Measurements from ENCODE around the gene NUDC.
"Not testable (repeated sequence)": the region's sequence is repeated elsewhere in the genome, so short reads cannot be mapped to it uniquely, and the experiment has no call there.

The NUDC gene

DNA sequence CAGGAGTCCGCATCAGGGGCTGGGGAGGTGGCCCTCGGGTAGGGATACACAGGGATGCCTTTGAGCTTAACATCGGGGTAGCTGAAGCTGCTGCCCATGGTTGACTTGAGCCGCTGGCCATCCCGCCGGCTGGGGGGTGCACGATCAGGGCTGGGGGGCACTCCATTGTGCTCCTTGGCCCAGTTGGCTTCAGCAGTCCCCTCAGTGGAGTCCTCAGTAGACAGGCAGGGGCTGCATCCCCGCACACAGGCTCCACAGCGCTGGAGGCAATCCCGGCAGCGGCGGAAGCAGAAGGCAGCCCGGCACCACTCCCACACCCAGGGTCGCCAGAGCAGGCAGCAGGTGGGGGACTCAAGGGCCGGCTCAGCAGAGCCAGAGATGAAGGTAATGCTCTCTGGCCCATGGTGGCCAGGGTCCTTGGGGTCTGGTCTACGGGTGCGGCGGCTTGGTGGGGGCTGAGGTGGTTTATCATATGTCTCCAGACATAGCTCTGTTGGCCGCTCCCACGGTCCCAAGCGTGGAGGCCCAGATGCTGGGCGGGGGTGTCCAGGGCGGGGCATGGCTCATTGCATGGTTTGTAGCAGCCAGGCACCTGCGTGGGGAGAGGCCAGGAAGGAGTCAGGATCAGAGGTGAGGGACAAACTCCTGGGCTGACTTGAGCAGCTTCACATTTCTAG lies 30.4 kb downstream of the NUDC start:
- no peak for DNase-seq

DNA sequence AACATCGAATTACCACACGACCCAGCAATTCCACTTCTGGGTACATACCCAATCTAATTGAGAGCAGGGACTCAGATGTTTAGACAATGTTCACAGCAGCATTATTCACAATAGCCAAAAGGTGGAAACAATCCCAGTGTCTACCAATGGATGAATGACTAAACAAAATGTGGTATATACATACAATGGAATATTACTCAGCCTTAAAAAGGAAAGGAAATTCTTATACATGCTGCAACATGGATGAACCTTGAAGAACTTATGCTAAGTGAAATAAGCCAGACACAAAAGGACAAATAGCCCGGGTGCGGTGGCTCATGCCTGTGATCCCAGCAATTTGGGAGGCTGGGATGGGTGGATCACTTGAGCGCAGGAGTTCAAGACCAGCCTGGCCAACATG lies 31.8 kb downstream of the NUDC start:
- no peak for DNase-seq

DNA sequence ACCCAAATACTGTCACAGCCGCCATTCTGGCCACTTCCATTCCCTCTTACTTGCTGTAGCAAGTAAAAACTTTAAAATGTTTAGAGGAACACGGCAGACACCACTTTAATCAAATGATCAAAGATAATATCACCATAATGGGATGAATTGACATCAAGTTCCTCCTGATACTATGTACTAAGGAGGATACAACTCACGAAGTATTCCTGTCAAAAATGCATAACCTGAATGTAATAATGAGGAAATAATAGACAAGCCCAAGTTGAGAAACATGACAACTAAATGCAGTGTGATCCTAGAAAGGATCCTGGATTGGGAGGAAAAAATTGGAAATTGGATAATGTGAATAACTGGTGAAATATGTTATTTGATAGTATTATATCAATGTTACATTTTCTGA lies 34.8 kb downstream of the NUDC start:
- DNase-seq: no peak

DNA sequence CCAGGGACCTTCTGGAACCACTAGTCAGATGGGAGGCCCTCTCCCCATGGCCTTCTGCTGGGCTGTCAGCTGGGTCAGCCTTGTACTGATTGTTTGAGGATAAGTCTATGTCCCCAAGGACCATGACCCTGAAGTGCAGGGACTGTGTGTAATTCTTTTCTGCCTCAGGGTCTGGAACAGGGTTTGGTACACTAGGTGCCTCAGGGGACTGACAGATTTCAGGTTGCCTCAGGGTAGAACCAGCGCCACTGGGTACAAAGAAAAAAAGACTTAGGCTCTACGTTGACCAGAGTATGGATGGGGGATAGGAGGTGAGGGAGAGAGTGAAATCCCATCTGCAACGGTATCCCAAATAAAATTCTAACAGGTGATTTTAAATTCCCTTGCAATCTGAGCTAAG lies 35.8 kb downstream of the NUDC start:
- DNase-seq: no peak

DNA sequence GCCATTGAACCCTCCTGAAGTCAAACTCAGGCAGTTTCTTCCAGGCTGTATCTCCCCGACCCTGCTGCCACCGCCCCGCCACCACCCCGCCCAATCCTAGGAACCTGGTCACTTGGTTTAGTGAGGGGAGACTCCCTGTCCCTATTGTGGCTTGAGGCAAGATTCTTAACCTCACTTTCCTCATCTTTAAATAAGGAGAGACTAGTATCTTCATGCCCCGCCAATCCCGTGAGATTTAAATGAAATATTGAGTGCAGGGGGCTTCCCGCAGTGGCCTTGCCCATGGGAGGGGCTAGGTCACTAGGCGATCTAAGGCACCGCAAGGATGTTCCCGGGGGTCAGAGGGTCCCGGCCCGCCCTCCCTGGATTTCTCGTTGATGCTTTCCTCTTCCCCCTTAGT lies 37.7 kb downstream of the NUDC start:
- DNase-seq: no peak

DNA sequence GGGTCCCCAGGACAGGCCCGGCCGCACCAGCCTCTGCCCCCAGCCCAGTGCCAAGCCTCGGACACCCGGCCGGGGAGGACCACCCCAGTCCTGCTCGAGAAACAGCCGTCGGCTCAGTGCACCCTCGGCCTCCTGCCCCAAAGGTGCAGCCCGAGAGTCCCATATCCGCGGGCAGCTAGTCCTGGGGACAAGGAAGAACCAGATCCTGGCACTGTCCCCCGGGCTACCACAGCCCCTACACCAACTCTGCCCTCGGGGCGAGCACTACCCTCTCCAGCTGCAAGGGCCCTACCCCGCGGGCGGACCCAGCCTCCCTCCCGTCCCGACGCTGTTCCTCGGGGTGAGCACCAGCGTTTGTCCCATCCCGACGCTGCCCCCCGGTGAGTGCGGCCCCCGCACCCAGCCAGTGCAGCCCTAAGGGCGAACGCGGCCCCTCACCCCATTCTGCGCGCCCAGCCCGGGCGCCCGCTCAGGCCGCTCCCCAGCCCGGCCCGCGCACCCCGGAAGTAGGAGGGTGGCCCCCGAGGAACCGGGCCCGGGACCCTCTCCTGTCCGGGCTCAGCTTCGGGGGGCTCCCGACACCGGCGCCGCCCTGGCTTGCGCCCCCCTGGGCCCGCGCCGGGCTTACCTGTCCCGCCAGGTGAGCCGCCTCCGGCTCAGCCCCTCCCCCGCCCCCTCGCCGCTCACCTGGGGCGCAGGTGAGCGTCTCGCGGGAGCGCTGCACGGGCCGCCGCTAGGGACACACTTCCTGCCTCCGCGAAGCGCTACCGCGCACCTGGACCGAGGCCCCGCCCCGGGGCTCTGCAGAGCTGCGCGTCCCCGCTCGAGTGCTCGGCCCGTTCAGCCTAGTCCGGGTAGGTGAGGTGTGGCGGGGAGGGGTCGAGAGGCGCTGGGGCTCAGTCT lies 38.4 kb downstream of the NUDC start, which contains the start of gene KDF1:
Gene KDF1, minus strand, starts transcription at position 747 of the 903 bp plus-strand sequence. CDS start 8,088 bp downstream, outside the sequence.
- peak; percentile 7 for DNase-seq

DNA sequence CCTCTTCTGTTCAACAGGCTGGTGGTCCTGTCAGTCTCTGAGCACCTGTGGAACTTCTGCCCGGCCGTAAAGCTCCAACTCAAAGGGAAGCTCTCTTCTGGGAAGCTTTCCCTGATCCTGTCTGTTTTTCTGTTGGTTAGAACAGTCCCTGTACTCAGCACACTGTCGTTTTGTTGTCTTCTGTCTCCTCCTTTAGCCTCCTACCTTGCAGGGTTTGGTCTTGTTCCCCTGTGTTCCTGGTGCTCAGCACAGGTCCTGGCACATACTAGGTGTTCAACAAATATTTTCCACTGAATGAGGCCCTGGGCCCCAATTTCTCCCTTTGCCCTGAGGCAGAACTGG lies 39.1 kb downstream of the NUDC start:
- no peak for DNase-seq

DNA sequence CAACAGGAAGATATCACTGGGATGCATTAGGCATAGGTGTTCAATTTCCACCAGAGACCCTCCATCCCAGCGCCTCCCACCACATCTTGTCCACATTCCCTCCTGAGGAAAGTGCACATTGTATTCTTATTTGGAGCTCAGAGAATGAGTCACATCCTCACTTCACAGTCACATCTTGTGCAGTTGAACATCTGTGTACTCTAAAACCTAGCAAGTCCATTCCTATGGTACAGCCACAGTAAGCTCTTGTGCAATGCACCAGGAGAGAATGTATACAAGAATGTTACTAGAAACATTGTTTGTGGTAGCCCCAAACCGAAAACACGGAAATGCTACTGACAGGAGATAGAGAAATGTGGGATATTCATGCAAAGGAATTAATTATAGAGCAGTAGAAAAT lies 40.3 kb downstream of the NUDC start:
- DNase-seq: no peak

DNA sequence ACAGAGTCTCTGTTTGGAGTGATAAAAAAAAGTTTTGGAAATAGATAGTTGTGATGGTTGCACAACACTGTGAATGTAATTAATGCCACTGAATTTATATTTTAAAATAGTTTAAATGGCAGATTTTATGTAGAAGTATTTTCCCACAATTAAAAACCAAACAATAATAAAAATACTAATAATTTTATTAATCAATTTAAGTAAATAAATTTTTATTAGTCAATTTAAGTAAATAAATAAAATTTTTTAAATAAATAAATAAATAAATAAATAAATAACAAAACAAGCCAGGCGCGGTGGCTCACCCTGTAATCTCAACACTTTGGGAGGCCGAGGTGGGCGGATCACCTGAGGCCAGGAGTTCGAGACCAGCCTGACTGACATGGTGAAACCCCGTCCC lies 43.7 kb downstream of the NUDC start:
- DNase-seq: no peak

DNA sequence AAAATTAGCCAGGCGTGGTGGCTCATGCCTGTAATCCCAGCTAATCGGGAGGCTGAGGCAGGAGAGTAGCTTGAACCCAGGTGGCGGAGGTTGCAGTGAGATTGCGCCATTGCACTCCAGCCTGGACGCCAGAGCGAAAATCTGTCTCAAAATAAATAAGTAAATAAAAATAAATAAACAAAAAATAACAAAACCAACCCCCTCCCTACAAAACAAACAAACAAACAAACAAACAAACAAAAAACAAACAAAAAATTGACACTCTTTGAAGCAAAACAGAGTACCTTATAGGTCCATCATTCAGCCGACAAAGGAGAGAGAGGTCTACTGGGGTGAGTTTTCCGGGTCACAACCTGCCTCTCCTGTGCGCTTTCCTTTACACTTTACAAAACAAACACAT lies 44.1 kb downstream of the NUDC start:
- no peak for DNase-seq

DNA sequence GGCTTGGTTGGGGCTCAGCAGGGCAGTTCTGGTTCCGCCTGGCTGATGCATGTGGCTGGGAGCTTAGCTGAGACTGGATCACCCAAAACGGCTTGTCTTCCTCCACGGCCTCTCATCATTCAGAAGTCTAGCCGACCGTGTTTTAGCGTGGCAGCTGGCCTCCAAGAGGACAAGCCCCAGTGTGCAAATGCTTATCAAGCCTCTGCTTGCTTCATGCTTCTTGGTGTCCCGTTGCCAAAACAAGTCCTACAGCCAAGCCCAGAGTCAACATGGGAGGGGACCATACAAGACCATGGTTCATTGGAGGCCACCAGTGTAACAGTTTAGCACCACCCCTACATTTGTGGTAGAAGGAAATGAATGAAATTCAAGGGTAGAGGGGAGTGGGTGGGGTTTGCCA lies 49.3 kb downstream of the NUDC start:
- no peak for DNase-seq

DNA sequence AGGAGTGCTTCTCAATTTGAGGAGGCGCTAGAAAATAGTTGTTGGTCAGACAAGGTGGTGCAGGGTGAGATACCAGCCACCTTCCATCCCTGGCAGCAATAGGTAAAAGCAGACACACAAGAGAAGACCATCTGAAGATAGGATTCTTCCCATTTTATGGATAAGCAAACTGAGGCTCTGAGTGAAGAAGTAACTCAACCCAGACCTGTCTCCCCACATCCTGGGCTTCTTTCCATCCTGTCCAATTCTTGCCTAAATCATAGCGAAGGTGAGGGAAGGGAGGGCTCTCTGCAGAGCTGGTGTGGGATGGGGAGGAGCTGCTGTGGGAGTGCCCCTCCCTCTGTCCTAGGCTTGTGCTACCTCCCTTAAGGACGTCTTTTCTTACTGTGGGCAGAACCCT lies 50.0 kb downstream of the NUDC start:
- DNase-seq: no peak

DNA sequence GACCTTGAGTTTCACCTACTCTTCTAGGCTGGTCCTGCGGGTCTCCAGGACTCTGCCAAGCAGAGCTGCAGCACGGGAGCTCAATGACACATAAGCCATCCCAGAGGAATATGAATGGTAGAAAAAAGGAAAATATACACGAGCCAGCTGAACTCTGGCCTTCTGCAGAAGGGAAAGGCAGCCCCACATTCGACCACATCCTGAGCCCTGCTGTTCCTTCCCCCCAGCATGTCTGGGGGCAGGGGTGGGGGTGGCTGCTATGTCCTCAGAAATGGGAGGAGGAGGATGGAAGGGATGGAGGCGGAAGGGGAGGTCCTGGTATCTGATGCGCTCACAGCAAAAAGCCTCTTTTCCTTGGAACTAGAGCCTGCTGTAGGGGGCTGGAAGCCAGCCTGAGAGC lies 50.8 kb downstream of the NUDC start:
- no peak for DNase-seq

DNA sequence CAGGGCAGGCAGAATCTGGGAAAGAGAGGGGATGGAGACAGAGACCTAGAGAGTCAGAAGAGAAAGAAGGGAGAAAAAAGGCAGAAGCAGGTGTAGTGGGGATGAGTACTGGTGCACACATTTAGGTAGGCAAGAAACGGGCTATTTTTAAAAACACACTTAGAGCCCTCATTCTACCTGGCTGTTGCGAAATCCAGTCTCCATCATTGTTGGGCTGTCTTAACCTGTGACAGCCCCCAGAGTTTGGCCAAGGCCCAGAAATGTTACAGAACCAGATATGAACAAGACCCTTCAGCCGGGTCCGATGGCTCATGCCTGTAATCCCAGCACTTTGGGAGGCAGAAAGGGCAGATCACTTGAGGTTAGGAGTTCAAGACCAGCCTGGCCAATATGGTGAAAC lies 51.3 kb downstream of the NUDC start:
- no peak for DNase-seq

DNA sequence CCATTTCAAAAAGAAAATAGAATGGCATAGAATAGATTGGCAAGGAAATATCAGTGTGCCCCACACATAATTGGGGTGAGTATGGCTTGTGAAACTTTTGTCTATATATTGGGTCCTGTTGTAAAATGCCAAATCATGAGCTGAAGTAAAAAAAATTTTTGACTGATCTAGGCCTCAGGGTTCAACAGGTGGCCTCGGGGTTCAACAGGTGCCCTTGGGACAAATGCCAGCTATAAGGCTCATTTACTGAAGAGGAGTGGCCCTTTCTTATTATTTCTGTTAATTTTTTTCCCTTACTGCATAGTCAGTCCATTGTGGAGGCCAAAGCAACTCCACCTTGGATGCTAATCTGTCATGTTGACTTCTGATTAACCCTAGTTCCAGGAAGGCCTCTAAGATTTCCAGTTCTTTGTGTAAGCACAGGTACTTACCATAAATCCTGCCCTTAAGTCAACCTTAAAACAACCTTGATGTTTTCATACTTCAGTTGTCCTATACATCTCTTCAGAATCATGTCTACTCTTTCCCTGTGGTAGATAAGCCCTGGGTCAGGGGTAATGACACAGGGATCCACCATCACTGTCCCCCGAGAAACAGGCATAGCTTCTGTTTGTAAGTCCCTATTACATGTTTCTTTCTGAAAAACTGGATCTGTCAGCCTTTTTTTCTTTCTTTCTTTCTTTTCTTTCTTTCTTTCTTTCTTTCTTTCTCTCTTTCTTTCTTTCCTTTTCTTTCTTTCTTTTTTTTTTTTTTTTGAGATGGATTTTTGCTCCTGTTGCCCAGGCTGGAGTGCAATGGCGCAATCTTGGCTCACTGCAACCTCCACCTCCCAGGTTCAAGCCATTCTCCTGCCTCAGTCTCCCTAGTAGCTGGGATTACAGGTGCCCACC lies 55.3 kb downstream of the NUDC start:
- no peak for DNase-seq

DNA sequence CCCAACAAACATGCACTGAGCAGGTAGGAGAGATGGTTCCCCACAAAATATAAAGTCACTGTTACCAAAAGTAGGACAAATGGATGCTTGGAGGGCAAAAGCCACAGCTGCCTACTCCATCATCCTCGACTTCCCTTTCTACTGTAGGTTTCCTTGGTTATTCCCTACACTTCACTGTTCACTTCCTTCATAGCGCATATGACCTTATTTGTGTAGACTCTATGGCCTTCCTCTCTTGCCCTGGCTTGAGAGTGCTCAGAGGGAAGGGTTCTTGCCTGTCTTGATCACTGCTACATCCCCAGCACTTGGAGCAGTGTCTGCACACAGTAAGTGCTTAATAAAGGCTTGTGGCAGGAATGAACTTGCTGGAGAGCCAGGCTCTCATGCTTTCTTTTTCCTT lies 57.4 kb downstream of the NUDC start:
- no peak for DNase-seq

DNA sequence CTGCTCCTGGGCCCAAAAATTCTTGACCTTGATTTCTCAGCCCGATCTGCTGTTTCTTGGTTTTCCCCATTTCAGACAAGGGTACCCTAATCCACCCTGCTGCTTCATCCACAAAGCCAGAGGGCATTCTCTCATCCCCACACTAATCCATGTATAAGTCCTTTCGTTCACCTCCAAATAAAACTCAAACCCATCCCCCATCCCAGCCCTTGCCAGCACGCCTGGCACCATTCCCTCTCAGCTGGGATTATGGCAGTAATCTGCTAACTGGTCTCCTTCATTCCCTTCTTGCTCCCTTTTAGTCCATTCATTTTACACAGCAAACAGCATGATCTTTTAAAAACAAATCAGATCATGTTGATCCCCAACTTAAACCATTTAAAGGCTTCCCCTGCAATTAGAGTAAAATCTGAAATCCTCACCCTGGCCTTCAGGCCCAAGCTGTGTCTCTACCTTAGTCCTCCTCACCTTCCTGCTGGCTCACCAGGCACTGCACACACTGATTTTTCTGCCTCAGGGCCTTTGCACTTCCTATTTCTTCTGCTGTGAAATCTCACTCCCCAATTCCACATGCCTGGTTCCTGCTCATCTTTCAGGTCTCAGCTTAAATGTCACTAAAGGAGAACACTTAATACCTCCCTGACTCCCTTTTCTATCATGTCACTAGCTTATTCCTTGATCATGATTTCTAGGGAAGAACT lies 59.8 kb downstream of the NUDC start:
- no peak for DNase-seq

DNA sequence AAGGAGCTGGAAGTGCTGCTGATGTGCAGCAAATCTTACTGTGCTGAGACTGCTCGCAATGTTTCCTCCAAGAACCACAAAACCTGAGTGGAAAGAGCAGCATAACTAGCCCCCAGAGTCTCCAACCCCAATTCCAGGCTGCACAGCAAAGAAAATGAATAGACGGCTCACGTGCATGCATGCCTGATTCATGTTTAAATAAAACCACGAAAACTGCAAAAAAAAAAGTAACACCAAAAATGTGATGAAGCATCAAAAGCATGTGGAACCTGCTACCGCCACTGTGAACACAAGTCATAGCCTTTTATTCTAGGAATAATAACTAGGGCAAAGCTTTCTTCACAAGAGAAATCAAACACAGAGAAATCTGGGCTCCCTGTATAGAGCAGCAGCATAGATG lies 62.3 kb downstream of the NUDC start:
- DNase-seq: no peak

DNA sequence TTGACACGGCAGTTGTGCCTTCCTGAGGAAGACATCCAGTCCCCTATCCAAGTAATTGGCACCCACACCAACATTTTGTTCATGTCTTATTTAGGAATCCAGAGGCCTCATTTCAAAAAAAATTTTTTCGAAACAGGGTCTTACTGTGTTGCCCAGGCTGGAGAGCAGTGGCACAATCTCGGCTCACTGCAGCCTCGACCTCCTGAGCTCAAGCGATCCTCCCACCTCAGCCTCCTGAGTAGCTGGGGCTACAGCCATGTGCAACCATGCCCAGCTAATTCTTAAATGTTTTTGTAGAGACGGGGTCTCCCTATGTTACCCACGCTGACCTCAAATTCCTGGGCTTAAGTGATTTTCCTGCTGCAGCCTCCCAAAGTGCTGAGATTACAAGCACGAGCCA lies 62.7 kb downstream of the NUDC start:
- DNase-seq: no peak

DNA sequence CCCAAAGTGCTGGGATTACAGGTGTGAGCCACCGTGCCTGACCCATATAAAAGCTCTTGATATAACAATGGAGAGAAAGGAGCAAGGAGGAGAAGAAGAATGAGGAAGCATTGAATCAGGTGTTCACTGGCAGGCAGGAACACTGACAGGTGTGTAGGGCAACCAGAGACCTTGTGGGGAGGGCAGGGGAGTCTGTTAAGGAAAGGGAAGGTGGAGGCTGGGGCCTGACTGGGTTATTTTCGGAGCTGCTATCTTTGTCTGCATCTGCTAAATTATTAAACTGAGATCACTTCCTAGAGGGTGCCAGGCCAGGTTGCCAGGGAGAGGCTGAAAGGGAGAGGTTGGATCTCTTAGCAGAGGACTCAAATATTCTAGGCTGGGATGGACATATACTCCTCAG lies 65.1 kb downstream of the NUDC start:
- no peak for DNase-seq

DNA sequence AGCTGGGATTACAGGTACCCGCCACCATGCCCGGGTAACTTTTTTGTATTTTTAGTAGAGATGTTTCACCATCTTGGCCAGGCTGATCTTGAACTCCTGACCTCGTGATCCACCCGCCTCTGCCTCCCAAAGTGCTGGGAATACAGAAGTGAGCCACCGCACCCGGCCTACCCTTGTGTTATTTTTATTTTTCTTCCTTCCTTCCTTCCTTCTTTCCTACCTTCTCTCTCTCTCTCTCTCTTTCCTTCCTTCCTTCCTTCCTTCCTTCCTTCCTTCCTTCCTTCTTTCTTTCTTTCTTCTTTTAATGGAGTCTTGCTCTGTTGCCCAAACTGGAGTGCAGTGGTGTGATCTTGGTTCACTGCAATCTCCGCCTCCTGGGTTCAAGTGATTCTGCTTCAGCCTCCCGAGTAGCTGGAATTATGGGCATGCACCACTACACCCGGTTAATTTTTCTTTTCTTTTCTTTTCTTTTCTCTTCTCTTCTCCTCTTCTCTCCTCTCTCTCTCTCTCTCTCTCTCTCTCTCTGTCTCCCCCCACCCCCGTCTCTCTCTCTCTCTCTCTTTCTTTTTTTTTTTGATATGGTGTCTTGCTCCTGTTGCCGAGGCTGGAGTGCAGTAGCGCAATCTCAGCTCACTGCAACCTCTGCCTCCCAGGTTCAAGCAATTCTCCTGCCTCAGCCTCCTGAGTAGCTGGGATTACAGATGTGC lies 68.0 kb downstream of the NUDC start:
- DNase-seq: not testable (repeated sequence)

All from NCI-H1436 treated with DMSO at 0.1 percent for 48 hours (cell line).